Stimulated activated CD8-positive, alpha-beta memory T cell treated with anti-CD3 and anti-CD28 coated beads, Interleukin-15, amount 100 ng/mL, for 48 hours (primary cell): ENCODE data around the gene PRDM16.

ENCODE experiments used
- DNase-seq, 2 donors: peaks; one replicate each; pipeline ENCODE4 v3.0.0-alpha.2; 2020; ENCODE audit warnings: low read depth in 2 of 2

PRDM16 gene

DNA sequence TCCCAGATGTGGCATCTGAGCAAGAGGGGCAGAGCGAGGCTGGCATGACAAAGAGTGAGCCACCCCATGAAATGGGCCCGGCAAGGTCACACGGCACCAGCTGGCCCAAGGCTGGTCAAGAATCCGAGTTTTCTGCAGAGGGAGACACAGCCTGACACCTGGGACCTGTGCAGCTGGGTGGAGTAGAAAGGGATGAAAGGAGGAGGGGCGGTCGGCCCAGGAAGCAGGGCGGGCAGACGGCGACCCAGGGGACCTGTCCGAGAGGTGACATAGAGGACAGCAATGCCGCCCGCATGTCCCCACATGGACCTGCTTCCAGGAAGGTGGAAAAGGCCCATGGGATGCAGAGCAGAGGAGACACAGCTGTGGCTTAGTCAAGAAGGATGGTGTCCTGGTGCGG is 137.7 kb downstream of the PRDM16 start:
- no peak for DNase-seq

DNA sequence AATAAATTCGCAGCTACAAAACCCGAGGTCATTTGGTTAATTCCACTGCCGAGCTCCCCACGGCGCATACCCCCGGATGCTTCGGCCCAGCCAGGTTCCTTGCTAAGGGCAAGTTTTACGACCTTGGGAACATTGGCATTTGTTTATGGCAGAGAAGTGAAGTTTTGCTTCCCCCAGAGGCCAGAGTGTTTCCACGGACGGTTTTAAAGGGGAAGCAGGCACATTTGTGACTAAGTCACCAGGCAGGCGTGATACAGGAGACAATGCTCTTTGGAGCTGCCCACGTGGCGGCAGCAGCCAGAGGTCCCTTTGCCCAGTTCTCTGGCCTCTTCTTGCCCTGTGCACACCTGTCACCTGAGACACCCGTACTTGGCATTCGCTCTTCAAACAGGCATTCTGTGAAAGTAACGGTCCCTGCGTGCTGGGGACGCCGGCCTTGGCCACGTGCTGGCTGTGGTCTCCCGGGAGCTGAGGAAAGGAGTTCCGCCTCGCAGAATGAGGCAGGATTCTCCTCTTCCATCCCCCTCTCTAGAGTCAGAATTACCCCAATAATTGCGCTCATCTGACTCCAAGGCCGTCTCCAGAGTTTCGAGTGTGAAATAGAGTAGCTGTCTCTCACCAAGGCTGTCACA is 138.3 kb downstream of the PRDM16 start:
- no peak for DNase-seq

DNA sequence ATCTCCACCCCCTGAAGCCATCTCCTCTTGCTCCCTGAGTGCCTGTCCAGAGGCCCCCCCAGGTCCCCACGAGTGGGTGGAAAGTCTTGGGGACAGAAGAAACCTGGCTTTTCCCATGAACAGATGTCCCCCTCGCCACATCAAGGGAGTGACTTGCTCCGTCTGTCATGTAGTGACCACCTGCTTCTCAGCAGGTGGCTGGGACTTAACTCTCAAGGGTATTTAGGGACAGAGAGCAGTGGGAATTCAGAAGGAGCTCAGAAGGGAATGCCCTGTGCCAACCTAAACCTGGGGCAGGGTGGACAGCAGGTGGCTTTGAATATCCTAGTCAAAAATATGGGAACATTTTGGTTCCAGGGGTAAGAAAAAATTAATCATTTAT is 139.8 kb downstream of the PRDM16 start:
- DNase-seq, result no peak

DNA sequence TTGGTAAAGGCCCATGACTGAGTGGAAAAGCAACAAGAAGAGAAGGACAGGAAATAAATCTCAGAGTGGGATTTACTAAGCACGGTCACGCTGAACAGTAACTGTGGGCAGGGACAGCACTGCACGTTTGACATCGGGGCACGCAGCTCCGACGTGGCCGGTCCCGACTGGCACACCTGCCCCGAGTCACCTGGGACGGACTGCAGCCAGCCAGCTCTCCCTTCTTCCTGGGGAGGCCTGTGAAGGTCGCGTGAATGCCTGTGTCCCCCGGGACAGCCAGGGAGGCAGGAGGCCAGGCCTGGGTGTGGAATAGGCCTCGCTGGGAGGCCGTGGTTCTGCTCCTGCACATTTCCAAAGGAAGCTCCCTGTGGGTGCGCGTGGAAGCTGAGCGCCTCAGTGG is 140.2 kb downstream of the PRDM16 start:
- DNase-seq, result no peak

DNA sequence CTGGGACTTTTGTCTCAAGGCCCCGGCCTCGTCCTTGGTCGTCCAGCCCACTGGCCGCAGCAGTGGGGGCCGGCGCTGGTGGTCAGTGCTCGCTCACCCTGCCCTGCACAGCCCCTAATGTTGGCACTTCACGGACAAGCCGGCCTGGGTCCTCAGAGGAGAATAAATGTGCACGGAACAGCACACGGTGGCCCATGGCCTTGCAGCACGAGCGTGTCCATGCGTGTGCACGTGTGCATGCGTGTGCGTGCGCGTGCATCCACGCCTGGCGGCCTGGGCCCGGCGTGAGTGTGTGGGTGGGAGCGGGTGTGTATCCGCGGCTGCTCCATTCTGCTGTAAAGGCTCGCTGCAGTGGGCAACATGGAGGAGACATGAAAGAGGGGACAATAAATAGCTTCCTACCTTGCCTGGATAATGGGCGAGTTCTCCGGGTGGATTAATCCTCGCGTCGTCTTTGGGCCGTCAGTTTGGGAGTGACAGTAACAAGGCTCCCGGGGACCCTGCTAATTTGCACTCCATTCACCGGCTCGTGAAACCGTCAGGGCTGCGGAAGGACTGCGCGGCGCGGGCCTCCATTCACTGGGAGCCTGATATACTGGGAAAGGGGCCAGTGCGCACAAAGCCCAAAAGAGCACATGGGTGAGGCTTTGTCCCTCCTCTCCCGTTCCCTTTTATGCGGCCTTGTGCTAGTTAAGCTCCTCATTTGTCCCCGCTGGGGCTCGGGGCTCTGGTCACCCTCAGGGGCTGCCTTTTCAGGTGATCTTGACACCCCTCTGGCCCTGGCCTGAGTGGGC is 142.8 kb downstream of the PRDM16 start:
- no peak for DNase-seq

DNA sequence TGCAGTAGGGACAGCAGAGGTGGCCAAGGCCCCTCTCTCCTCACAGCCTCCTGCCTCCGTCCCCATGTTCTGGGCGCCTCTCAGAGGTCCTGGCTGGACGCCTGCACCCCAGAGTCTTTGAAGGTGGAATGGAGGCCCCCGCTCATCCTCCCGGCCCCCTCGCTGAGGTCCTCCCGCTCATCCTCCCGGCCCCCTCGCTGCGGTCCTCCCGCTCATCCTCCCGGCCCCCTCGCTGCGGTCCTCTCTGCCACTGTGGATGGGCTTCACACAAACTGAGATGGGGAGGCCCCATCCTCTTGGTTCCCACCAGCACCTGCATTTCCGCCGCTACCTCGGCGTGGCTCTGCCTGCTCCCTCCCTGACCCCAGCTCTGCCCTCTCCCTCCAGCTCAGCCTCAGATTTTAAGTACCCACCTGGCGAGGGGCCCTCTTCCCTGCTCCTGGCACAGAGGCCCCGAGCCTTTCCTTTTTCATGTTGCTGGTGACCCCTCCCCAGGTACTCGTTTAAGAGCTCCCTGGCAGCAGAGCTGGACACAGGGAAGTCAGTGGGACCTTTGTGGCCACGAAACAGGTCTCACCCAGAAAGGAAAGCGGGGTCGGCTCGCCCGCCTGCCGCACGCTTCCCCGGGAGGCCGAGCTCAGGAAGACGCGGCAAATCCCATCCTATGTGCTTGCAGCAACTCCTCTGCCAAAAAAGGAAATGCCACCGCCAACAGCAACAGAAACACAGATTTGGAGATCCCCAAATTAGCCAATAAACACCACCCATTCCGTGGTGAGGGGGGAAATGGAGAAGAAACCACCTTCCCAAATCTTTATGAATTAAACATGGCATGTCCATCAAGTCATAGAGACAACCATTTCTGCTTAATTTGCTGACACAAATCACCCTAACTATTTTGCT is 143.7 kb downstream of the PRDM16 start:
- DNase-seq, result no peak

DNA sequence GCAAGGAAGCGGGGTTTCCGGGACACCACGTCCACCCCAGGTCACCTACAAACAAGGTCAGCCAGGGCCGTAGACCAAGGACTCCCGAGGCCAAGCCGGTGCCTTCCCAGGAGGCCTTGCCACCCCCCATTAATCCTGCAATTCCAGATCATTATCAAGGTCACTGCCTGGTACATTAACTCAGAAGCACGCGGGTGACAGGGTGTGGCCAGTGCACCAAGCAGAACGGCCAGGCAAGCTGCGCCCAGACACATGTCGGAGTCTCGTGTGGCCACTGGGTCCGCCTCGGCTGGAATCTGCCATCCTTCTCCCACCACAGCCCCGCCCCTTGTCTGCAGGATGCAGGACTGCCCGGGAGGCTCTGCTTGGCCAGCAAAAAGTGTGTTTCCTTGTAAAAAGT is 144.7 kb downstream of the PRDM16 start:
- DNase-seq, result no peak

DNA sequence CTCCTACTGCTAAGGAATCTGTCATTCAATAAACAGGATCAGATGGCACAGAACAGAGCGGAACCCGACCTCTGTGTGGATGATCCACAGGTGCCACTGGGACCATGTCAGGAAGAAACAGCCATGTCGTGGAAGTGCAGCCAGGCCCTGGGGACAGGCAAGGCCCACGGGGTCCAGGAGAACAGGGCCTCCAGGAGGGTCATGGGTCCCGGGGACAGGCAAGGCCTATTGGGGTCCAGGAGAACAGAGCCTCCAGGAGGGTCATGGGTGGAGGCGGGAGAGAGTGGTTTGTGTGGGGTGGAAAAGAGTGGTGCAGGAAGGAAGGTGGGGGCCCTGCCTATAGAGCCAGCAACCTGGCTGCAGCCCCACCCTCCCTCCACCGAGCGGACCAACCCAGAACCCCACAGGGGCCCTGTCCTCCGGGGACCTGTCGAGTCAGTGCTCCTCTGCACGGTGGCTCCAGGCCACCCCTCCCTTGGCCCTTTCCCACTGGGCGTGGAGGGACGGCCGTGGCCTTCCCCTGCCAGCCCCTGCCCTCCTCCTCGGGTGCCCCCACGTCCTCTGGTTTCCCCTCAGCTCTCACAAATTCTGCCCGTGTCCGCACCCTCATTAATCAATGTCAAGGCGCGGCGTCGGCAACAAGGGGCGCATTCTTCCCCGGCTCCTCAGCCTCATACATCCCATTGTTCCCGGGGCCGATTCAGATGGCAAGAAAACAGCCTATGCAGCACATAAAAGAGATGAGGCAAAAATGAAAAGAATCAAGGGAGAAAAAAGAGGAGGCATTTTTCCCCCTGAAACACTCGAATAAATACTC is 146.4 kb downstream of the PRDM16 start:
- DNase-seq, result no peak

DNA sequence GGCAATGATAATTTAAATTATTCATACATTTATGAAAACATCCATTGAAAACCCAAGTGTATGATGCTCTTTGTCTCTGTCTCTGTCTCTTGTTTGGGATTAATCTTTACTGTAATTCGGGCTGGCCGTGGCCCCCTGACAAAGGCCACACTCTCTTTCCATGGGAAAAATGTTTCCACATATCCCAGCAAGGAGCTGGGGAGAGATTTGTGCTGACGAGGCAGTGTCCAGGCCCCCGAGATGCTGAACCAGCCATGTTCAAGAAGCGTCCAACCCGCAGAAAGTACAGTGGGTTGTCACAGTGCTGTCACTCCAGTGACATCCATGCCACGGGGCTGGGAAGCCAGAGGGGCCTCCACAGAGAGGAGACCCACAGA is 147.0 kb downstream of the PRDM16 start:
- no peak for DNase-seq

DNA sequence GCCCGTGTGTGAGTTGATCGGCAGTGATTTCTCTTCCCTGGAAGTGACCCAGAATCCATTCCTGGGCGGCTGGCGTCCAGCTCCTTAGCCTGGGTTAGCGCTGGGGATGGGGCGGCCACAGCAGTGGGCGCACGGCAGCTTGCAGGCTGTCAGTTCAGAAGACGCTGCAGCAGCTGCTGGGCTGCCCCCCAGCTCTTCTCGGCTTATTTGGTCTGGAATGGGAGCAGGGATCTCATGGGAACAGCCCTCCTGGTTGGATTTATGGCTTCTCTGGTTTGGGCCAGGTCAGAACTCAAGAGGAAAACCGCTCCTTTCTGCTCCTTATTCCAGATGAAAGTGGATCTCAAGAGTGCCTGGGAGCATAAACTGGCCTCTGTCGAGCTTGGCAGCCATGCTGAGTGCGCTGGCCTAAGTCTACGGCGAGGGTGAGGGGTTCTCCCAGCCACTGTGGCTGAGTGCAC is 148.2 kb downstream of the PRDM16 start:
- DNase-seq, result no peak

DNA sequence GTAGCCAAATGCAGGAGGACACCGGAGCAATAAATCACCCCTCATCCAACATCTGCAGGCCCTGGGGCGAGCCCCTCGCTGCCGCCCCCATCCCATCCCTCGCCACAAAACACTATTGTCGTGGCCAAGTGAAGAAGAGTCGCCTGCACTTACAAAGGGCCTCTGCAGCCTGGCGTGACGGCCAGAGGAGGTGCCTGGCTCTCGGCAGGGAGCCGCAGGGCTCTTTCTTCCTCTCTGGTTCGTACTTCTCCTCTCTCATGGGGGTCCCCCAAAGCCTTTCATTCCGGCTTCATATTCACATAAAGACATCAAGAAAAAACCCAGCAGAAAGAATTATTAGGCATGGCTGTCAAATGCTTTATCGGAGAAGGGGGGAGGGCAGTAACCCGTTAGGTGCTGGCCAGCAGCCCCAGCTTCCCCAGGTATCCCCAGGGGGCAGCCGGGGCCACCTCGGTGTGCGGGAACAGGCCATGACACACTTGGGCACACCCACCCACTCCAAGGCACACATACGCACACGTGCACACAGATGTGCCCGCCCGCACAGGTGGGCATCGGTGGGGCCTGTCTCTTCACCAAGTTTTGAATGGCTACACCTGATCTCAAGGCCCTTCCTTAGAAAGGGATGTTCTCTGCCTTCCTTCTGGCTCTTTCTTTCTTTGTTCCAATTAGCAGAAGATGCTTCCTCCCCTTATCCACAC is 149.1 kb downstream of the PRDM16 start:
- no peak for DNase-seq

DNA sequence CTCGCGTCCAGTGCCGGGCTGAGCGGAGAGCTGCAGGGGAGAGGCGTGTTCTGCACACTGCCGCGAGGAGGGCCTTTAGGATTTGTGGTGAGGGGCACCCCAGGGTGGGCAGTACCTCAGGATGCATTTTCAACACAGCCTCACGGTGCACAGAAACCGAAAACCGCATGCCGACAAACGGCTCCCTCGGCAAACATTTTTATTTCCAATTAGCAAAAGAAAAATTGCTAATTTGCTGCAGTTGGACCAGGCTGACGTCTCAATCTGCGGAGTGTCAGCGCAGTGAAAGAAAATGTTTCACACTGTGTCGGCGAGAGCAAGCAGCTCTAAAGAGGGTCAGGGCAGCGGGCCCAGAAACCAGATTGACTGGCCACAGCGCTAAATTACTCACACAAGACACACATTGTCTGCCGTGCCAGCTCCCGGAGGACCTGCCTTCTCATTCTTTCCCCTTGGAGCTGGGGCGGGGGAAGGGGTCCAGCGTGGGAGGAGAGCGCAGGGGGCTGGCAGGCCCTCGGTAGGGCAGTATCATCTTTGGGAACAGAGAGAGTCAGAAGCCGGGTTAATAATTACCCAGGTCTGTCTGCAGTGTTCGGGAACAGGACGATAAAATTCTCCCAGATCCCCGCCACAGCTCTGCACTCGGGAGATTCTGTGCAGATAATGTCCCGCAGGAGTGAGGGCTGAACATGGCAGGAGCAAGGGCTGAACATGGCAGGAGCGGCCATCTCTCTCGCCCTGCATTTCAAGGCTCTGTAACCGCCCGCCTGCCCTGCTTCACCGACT is 150.2 kb downstream of the PRDM16 start:
- no peak for DNase-seq

DNA sequence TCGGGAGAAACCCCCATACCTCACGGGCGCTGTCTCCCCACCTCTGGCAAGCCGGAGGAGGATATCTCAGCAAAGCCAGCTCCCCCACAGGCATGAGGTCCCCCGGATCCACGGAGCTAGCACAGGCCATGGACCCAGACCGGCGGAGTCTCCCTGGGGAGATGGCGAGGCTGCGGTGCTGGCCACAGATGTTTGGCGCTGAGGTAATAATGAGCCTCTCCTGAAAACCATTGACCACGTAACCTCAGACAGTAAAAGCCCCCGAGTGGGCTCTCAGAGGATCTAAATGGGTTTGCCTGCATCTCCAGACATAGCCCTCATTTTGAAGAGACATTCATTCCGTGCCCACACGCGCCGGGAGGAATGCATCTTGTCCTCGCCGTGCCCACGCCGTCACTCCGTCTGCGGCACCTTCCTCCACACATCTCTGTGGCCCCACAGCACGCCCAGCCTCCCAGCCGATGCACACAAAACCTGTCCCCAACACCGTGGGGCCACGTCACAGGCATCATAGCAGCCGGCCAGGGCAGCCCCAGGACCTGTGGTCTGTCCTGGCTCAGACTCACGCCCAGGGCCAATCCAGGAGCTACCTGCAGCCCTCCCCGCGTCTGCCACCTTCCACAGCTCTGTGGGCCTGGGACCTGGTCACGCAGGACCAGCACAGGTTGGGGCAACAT is 150.9 kb downstream of the PRDM16 start:
- DNase-seq, result no peak

DNA sequence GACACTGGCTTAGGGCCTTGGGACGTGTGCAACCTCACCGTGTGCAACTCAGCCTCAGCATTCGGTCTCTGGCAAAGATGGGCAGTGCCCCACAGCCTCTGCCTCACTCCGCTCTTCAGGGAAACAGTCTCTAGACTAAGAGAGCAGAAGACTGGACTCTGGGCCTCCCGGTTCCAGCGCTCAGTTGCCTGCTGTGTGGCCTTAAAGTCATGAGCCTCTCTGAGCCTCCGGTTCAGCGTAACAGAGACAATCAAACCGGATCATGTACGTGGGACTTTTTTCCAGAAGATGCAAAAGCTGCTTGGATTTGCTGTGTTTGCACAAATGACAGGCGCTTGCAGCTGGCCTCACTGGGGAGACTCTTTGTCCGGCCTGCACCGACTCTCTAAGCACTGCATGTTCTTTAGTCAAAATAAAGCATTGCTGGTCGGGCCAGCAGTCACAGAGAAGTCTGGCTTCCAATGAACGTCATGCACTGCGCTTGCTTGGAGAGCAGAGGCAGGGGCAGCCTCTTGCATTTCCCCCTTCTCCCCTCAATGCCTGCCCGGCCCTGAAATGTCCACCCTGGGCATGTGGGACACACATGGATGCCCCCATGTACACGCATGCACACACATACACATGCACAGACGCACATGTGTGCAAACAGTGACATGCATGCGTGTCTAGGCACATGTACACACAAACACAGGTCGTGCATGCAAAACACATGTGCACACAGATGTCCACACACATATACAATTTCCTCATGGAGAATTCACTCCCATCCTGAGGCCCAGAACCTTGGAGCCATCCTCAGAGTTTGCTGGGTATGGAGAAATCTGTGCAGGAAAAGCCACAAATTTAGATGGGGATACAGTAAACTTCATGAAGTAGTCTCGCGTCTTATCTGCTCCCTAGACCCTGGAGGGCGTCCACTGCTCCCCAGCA is 152.4 kb downstream of the PRDM16 start:
- no peak for DNase-seq

DNA sequence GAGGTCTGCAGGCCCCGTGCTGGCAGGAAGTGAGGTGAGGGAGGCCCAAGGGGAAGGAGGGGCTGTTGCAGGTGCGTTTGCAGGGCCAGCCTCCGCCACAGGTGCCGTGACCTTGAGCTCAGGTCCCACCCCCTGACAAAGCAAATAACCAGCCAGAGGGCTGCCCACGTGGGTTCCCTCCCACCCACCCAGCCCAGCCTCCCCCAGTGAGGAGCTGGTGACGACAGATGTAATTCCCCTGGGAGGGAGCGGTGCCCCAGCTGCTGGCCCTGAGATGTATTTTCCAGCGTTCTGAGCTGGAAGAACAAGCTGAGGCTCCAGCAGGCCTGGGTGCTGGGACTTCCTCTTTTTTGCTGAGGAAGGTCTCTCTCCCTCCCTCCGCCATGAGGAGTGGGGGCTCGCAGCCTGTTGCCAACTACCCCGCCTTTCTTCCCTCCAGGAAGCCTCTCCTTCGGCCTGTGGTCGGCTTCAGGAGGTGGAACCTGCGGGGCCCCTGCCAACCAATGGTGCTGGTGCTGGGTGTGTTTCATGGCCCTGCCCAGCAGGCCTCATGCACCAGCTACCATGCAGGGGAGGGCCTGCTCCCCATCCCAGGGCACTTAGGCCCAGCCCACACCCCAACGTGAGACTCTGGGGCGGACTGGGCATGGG is 153.2 kb downstream of the PRDM16 start:
- DNase-seq, result no peak

DNA sequence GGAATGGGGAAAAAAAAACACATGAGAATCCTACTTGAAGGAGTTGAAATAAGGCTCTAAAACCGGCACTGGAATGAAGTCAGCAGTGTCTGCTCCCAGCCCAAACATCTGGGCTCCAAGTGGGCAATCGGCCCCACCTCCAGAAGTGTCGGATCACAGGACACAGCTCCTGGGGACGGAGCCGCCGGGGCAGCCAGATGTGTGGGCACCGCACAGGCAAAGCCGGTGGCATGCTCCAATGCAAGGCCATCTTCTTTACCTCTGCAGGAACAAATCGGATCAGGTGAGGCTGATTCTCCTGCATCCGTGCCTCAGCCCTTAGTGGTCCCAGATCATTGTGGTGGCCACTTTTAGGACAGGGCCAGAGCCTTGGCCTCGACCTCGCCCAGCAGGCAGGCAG is 156.7 kb downstream of the PRDM16 start:
- no peak for DNase-seq

DNA sequence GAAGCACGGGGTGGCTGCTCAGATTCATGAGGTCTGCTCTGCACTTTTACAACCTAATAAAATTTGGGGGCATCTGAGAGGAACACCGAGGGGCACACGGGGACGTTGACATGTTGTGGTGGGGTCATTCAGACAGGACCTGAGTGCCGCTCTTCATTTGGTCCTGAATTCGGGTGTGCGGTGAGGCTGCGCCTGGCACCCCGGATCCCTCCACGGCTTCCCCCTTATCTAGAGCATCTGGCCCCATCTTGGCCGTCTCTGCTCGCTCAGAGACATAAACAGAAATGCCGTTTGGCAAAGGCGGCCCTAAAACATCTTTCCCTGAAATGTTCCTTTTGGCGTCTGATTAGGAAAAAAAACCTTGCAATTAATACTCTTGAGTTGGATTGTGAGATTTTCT is 157.2 kb downstream of the PRDM16 start:
- DNase-seq, result no peak

DNA sequence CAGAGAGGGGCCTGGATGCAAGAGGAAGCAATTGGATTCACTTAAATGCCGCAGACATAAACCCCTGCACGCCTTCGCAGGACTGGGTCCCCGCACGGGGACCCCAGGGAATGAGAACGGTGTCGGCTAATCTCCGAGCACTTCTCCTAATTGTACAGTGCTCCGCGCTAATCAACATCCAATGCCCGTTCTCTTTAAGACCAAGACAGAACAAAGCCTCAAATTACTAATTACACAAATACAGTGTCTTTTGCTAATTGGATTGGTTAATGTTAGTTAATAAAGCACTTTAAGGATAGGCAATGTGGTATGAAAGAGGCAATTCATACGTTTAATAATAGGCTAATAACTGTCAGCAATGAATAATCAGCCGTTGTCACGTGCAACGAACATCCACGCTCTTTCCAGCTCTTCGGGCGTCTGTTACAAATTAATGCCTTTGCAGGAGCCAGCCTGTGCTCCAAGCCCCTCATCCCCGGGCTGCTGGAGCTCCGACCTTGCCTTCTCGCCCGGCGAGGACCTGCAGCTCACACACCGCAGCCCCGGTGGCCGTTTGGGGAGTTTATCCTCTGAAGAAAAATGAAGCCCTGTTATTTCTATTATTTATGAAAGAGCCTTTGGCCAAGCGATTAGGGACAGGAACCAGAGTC is 157.8 kb downstream of the PRDM16 start:
- no peak for DNase-seq
